Kasumi-1 (cell line): ENCODE results near the gene ANKLE1.

Source experiments
- DNase-seq, 2 experiments: peaks; one replicate each; lab custom pipeline; 2025; lab: John Stamatoyannopoulos, UW

The ANKLE1 gene, protein sequence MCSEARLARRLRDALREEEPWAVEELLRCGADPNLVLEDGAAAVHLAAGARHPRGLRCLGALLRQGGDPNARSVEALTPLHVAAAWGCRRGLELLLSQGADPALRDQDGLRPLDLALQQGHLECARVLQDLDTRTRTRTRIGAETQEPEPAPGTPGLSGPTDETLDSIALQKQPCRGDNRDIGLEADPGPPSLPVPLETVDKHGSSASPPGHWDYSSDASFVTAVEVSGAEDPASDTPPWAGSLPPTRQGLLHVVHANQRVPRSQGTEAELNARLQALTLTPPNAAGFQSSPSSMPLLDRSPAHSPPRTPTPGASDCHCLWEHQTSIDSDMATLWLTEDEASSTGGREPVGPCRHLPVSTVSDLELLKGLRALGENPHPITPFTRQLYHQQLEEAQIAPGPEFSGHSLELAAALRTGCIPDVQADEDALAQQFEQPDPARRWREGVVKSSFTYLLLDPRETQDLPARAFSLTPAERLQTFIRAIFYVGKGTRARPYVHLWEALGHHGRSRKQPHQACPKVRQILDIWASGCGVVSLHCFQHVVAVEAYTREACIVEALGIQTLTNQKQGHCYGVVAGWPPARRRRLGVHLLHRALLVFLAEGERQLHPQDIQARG

GRCh38 chr19:17281391-17282304, at the start of gene ANKLE1:
Gene ANKLE1, plus strand, starts transcription at chr19:17281901. Its CDS starts 20 bp downstream, at chr19:17281921.
- peak; percentile 81 to 82 for DNase-seq

- no peak for DNase-seq
Observed at GRCh38 chr19:17232258-17232657, 49.4 kb upstream of the ANKLE1 start.

GRCh38 chr19:17234911-17235299, 46.8 kb upstream of the ANKLE1 start:
- DNase-seq: peak; percentile 48 to 56

DNA sequence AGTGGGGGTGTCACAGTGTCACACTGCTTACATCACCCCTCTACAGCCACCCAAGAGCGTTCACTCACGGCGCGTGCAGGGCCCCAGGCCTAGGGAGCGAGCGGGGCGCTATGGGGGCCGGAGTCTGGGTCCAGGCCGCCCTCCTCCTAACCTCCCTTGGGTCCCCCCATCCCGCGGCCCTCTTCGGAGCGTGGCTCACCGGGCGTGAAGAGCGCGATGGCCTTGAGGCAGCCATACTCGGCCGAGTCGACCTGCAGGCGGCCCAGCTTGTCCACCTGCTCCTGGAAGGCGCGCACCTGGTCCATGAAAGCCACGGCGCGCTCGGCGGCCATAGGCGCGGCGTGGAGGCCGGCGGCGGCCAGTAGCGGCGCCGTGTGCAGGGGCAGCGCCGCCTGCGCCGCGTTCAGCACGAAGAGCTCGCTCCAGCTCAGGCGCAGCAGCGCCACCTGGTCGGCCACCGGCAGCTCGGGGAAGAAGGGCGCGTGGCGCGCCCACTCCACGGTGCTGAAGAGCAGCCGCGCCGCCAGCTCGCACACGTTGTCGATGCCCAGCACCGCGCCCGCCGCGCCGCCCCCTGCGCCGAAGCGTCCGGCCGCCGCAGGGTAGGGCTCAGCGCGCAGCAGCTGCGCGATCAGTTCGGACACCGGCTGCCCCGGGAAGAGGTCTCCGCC, 46.3 kb upstream of the ANKLE1 start:
- DNase-seq: peak; percentile 28 to 31

DNA sequence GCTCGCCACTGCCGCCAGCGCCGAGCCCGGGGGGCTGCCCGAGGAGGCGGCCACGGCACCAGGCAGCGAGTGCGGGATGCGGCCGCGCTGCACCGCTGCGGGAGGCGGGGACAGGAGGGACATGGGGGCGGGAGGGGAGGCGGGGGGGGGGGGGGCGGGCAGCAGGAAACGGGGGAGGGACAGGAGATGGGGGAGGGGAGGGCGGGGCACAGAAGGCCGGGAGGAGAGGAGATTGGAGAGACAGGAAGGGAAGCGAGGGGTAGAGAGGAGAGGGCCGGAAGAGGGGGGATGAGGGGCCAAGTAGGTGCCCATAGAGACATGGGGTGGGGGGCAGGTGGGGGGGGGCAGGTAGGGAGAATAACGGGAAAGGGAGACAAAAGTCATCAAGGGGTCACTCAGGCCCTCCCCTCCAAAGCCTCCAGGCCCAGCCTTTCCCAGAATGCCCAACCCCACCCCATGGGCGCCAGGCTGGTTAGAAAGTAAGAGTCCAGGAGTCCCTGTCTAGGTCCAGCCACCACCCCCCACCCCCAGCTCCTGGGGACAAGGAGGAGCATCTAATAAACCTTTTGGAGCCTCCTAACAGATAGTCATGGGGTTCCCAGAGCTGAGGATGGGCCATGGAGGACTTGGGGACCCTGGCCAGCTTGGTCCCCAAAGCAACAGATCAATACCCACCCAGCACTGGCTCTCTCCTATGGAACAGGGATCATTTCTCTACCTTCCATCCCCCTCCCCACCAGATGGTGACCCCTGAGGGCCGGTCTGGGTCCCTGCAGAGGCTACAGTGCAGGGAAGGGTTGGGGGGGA, 45.5 kb upstream of the ANKLE1 start:
- DNase-seq: peak in 1 of 2 experiments; percentile 15

- no peak for DNase-seq
Observed at GRCh38 chr19:17236811-17237543, 44.7 kb upstream of the ANKLE1 start.

GRCh38 chr19:17237747-17238706, 43.7 kb upstream of the ANKLE1 start:
- DNase-seq: no peak

GRCh38 chr19:17240062-17240752, 41.5 kb upstream of the ANKLE1 start:
- DNase-seq: no peak

DNA sequence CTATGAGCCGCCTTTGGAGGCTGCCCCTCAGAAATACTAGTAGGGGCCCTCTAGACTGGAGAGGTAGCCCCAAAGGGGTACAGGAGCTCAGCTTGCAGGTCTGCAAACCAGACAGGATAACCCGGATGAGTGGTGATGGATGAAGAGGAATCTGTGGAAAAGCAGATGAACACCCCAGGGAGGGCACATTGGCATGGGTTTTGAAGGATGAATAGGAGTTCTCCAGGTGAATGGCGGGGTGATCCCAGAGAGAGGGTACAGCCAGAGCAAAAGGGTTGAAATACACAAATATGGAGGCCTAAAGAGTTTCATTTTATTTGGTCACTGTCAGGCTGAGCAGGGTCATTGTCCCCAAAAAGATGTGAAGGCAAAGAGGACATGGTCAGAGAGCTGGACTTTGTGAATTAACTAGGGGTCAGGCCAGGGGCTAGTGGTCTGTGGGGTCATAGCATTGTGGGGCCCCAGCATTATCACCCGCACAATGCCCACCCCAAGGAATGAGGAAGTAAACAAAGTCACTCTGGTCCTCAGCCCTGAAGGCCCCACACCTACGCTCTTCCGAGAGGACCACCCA, 40.8 kb upstream of the ANKLE1 start:
- no peak for DNase-seq

DNA sequence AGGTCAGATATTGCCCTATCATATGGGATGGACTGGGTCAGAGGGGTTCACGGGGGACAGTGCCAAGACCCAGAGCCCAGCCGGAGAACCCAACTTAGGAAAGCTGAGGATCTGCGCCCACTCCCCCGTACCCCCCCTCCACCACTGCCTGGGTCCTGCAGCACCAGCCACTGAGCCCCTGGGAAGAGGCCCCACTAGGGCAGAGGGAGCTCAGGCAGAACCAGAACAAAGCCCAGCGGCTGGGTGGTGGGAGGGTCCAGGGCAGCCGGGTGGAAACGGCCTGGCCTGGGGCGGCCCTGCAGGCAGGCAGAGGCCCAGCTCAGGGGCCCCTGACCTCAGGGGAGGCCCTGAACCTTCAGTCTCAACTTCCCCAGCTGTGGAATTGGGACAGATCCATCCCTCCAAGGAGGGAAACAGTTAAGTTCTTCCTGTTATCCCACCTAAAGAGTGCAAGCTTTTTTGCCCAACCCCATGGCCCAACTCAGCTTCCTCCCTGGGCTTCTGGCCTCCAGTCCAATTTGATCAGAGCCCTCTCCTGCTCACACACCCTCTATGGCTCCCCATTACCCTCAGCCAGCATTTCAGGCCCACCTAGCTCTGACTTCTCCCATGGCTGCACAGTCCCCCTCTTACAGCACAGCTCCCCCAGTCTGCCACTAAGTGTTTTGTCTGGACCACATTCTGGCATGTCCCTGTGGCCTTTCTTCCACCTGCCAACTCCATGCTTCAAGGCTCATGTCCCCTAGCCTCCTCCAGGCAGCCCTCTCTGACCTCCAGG, 39.1 kb upstream of the ANKLE1 start:
- DNase-seq: no peak

DNA sequence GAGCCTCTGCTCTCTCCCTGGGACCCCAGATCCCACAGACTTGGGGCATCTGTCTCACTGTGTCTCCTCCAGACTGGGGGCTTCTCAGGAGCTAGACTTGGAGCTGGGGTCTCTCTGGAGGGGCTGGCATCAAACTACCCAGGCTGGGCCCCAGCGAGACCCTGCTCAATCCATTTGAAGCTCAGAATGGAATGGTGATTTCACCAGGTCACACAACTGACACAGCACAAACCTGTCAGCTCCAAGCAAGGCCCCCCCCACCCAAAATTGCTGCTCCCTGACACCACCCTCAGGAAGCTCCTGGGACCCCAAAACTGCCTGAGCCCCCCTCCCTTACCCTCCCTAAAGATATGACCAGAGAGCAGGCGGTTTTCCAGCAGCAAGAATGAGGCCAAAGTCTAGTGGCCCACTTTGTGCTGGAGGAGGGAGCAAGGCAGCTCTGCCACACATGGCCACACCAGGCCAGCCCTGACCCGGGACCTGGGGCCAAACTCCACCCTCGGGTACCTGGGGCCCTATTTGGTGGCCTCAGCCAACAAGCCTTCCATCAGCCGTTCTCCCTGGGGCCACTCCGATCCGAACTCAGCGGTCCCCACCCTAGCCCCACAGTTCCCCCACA, 38.4 kb upstream of the ANKLE1 start:
- no peak for DNase-seq

GRCh38 chr19:17243830-17244617, 37.7 kb upstream of the ANKLE1 start:
- no peak for DNase-seq

- no peak for DNase-seq
Observed at GRCh38 chr19:17244618-17245534, 36.8 kb upstream of the ANKLE1 start.

- DNase-seq: no peak
Observed at GRCh38 chr19:17245535-17245984, 36.1 kb upstream of the ANKLE1 start, which contains the start of gene NR2F6. Gene NR2F6, minus strand, starts transcription at chr19:17245919. Its CDS starts 699 bp downstream, at chr19:17245220.
